IMR-90 (cell line): ENCODE measurements around the gene PET100. TPM values are rescaled to one million over a fixed set of nuclear protein-coding genes. Genes with fewer than 3 reads are reported as not detected.

Experiments used
- ATAC-seq: fragments of 200-7000 bp; cut with Tn5 transposase; 2 replicates; pipeline ENCODE4 v1.9.1; 2020; ENCODE audit warnings: low read depth, mild to moderate bottlenecking, moderate library complexity
- BruUV-seq: library from RNA; stranded (reverse); fragments of 400-500 nt; replicated peaks from 2 replicates; lab custom pipeline; 2021; lab: Mats Ljungman, UMichigan
- CTCF ChIA-PET: fragments of 300-600 bp; formaldehyde crosslinking; extraction: SDS; loops from one replicate; lab custom pipeline; 2021; ENCODE audit warnings: antibody characterized with exemption; lab: Yijun Ruan, JAX
- POLR2A ChIA-PET: fragments of 300-600 bp; sonication (Branson Sonifier 250); formaldehyde crosslinking; loops from one replicate; lab custom pipeline; 2022; ENCODE audit warnings: antibody characterized with exemption; ENCODE audit not compliant: unreplicated experiment; lab: Charles Lee
- DNase-seq: peaks from one replicate; pipeline ENCODE4 v3.0.0; 2013
- H2AFZ ChIP-seq: replicated peaks from 2 replicates; pipeline ENCODE3; 2013; ENCODE audit warnings: low read length, mild to moderate bottlenecking; ENCODE audit not compliant: poor library complexity
- H2AK5ac ChIP-seq: 2 replicates; pipeline ENCODE4 v1.6.1; 2013; ENCODE audit warnings: low read depth, low read length, inconsistent platforms
- H2AK9ac ChIP-seq: replicated peaks from 2 replicates; pipeline ENCODE3; 2013; ENCODE audit warnings: mild to moderate bottlenecking, low read depth, low read length, moderate library complexity; ENCODE audit not compliant: poor library complexity
- H2BK120ac ChIP-seq: 2 replicates; pipeline ENCODE4 v1.6.1; 2013; ENCODE audit warnings: low read depth, low read length, inconsistent platforms
- H2BK15ac ChIP-seq: 3 replicates; pipeline ENCODE4 v1.6.1; 2013; ENCODE audit warnings: low read depth, low read length, inconsistent platforms
- H2BK20ac ChIP-seq: 2 replicates; pipeline ENCODE4 v1.6.1; 2013; ENCODE audit warnings: low read depth, mild to moderate bottlenecking, inconsistent platforms, low read length, moderate library complexity
- H2BK5ac ChIP-seq: 2 replicates; pipeline ENCODE4 v1.6.1; 2013; ENCODE audit warnings: mild to moderate bottlenecking, low read depth, low read length, inconsistent platforms; ENCODE audit not compliant: poor library complexity, severe bottlenecking
- H3K14ac ChIP-seq: replicated peaks from 2 replicates; pipeline ENCODE4 v1.6.1; 2013; ENCODE audit warnings: low read depth, low read length, inconsistent platforms
- H3K18ac ChIP-seq: 2 replicates; pipeline ENCODE4 v1.6.1; 2013; ENCODE audit warnings: low read depth, low read length, control low read depth
- H3K23ac ChIP-seq: 2 replicates; pipeline ENCODE4 v1.6.1; 2013; ENCODE audit warnings: low read depth, low read length, inconsistent platforms
- H3K27ac ChIP-seq: 2 replicates; pipeline ENCODE4 v1.5.1; 2013; ENCODE audit warnings: mild to moderate bottlenecking, control low read depth, low read length; ENCODE audit not compliant: insufficient read depth
- H3K27me3 ChIP-seq: 2 replicates; pipeline ENCODE4 v1.6.1; 2013; ENCODE audit warnings: low read length; ENCODE audit not compliant: control insufficient read depth, insufficient read depth
- H3K36me3 ChIP-seq: 2 replicates; pipeline ENCODE4 v1.6.1; 2013; ENCODE audit warnings: low read length, mixed read lengths; ENCODE audit not compliant: control insufficient read depth, insufficient read depth
- H3K4ac ChIP-seq: 2 replicates; pipeline ENCODE4 v1.6.1; 2013; ENCODE audit warnings: low read depth, low read length, inconsistent platforms
- H3K4me1 ChIP-seq: 2 replicates; pipeline ENCODE4 v1.6.1; 2013; ENCODE audit warnings: low read length, mixed read lengths; ENCODE audit not compliant: control insufficient read depth, insufficient read depth
- H3K4me2 ChIP-seq: 2 replicates; pipeline ENCODE4 v1.6.1; 2013; ENCODE audit warnings: low read depth, mild to moderate bottlenecking, control low read depth, low read length, moderate library complexity
- H3K4me3 ChIP-seq: 2 replicates; pipeline ENCODE4 v1.5.1; 2013; ENCODE audit warnings: low read depth, mild to moderate bottlenecking, control low read depth, low read length, moderate library complexity; ENCODE audit not compliant: insufficient read depth
- H3K56ac ChIP-seq: 2 replicates; pipeline ENCODE4 v1.6.1; 2013; ENCODE audit warnings: low read length, inconsistent platforms; ENCODE audit not compliant: insufficient read depth; ENCODE audit errors: extremely low read depth
- H3K79me1 ChIP-seq, 2 experiments: 2 replicates each; pipeline ENCODE4 v1.6.1; 2013; ENCODE audit warnings: low read length in 2 of 2, inconsistent platforms in 1 of 2, low read depth in 1 of 2
- H3K9ac ChIP-seq: 2 replicates; pipeline ENCODE4 v1.6.1; 2013; ENCODE audit warnings: low read depth, low read length, control low read depth
- H3K9me1 ChIP-seq: 2 replicates; pipeline ENCODE4 v1.6.1; 2013; ENCODE audit warnings: low read length, inconsistent platforms; ENCODE audit not compliant: insufficient read depth
- H3K9me3 ChIP-seq: 2 replicates; pipeline ENCODE4 v1.6.1; 2013; ENCODE audit warnings: low read length; ENCODE audit not compliant: control insufficient read depth, insufficient read depth
- H4K20me1 ChIP-seq: 2 replicates; pipeline ENCODE4 v1.6.1; 2013; ENCODE audit warnings: low read length, inconsistent platforms; ENCODE audit not compliant: insufficient read depth
- H4K5ac ChIP-seq: 2 replicates; pipeline ENCODE4 v1.6.1; 2013; ENCODE audit warnings: mild to moderate bottlenecking, low read depth, low read length, control low read depth
- H4K8ac ChIP-seq, 2 experiments: 2 replicates each; pipeline ENCODE4 v1.6.1; 2013; ENCODE audit warnings: low read depth in 2 of 2, low read length in 2 of 2, control low read depth in 1 of 2, inconsistent platforms in 1 of 2
- H4K91ac ChIP-seq: 2 replicates; pipeline ENCODE4 v1.6.1; 2013; ENCODE audit warnings: low read depth, low read length, inconsistent platforms; ENCODE audit not compliant: insufficient read depth
- CEBPB ChIP-seq: IDR thresholded peaks from 2 replicates; pipeline ENCODE4 v1.6.1; 2012; ENCODE audit warnings: low read depth, low read length, improper control_type of control experiment
- ELK1 ChIP-seq: fragments of 150-350 bp; IDR thresholded peaks from 2 replicates; pipeline ENCODE4 v1.6.1; 2016; ENCODE audit warnings: low read depth, mild to moderate bottlenecking, low read length, moderate library complexity, borderline replicate concordance
- MAFK ChIP-seq: IDR thresholded peaks from 2 replicates; pipeline ENCODE4 v1.6.1; 2012; ENCODE audit warnings: low read depth, low read length, improper control_type of control experiment
- MAZ ChIP-seq: IDR thresholded peaks from 2 replicates; pipeline ENCODE4 v1.6.1; 2012; ENCODE audit warnings: low read depth, mild to moderate bottlenecking, low read length, improper control_type of control experiment, moderate library complexity, borderline replicate concordance
- MXI1 ChIP-seq: IDR thresholded peaks from 2 replicates; pipeline ENCODE4 v1.6.1; 2012; ENCODE audit warnings: low read depth, mild to moderate bottlenecking, low read length, moderate library complexity, borderline replicate concordance
- NFE2L2 ChIP-seq: fragments of 150-350 bp; IDR thresholded peaks from 2 replicates; pipeline ENCODE4 v1.6.1; 2016; ENCODE audit warnings: low read depth, mild to moderate bottlenecking, low read length
- POLR2A ChIP-seq: IDR thresholded peaks from 2 replicates; pipeline ENCODE4 v1.6.1; 2012; ENCODE audit warnings: mild to moderate bottlenecking, low read depth, low read length
- RAD21 ChIP-seq: IDR thresholded peaks from 2 replicates; pipeline ENCODE4 v1.6.1; 2012; ENCODE audit warnings: low read length, improper control_type of control experiment
- RCOR1 ChIP-seq: IDR thresholded peaks from 2 replicates; pipeline ENCODE4 v1.6.1; 2012; ENCODE audit warnings: mild to moderate bottlenecking, low read length, improper control_type of control experiment; ENCODE audit not compliant: insufficient replicate concordance
- RFX5 ChIP-seq: IDR thresholded peaks from 2 replicates; pipeline ENCODE4 v1.8.0; 2012; ENCODE audit warnings: low read depth, mild to moderate bottlenecking, low read length, moderate library complexity
- SMC3 ChIP-seq: fragments of 150-350 bp; IDR thresholded peaks from 2 replicates; pipeline ENCODE4 v1.6.1; 2016; ENCODE audit warnings: low read depth, mild to moderate bottlenecking, antibody characterized with exemption, low read length, moderate library complexity
- WGBS, 2 experiments: methylation state at CpG; one replicate each; pipeline versions ENCODE4 v1.1.5 to v1.1.7; 2013; ENCODE audit warnings: missing lambda C conversion rate in 2 of 2; ENCODE audit not compliant: insufficient read length in 1 of 2; ENCODE audit errors: extremely low coverage in 2 of 2; 5-methylcytosine and 5-hydroxymethylcytosine counted together
- dilution Hi-C: fragments of 300-500 bp; cut with HindIII; formaldehyde crosslinking; loops from one replicate; pipeline ENCODE4 v1.14.3; 2018; ENCODE audit warnings: low sequenced_read_pairs; ENCODE audit not compliant: unreplicated experiment
- in situ Hi-C: fragments of 300-500 bp; cut with MboI; formaldehyde crosslinking; loops from 3 replicates; pipeline ENCODE4 v1.14.3; 2019; ENCODE audit warnings: low sequenced_read_pairs, inconsistent platforms, mixed read lengths
- intact Hi-C: fragments of 100-400 bp; cut with micrococcal nuclease; formaldehyde crosslinking; loops from 2 replicates; pipeline ENCODE4 v1.10.0; 2022
- polyA plus RNA-seq, 3 experiments: library from polyadenylated mRNA; depleted of rRNA; stranded (reverse); fragments of >200 nt; gene quantifications; 2 replicates each; pipeline ENCODE4 v1.2.3, GENCODE V29; 2012; ENCODE audit warnings: low replicate concordance in 1 of 3
- total RNA-seq: library from RNA; depleted of rRNA; stranded (reverse); fragments of >200 nt; gene quantifications from 2 replicates; pipeline ENCODE4 v1.2.3, GENCODE V29; 2012

Gene PET100
- total and polyA plus RNA-seq, 2 of the 4 experiments (the other 2 are of a cell fraction) = 1.4 to 31.4 TPM

GRCh38 chr19:7662657-7663056, 33.1 kb downstream of the PET100 start:
- in situ Hi-C loops = no loop called here
- Histone ChIP-seq H2BK15ac (no peak overlapping the region), H3K4me2 (no peak overlapping the region), H3K56ac (no peak overlapping the region), H3K9me1 (no peaks in the 10 kb centered on the region), H3K27ac (no peak overlapping the region), H3K23ac (no peak overlapping the region), H4K5ac (no peak overlapping the region), H3K4me3 (no peak overlapping the region), H3K4ac (no peak overlapping the region), H3K79me1 (no peaks in the 10 kb centered on the region), H2AK5ac (no peak overlapping the region), H3K14ac (no peak overlapping the region), H4K8ac (no peak overlapping the region), H4K20me1 (no peaks in the 10 kb centered on the region), H4K91ac (no peak overlapping the region), H3K36me3 (no peaks in the 10 kb centered on the region), H3K18ac (no peak overlapping the region), H3K4me1 (no peaks in the 10 kb centered on the region), H3K9me3 (no peaks in the 10 kb centered on the region), H3K27me3 (peaks cover 9% of the 10 kb centered on the region), H2BK20ac (no peak overlapping the region), H2BK120ac (no peak overlapping the region), H2AFZ (no peak overlapping the region), H2AK9ac (no peak overlapping the region), H2BK5ac (no peak overlapping the region), H3K9ac (no peak overlapping the region)
- POLR2A ChIA-PET = no interaction called here
- no peak for TF ChIP-seq RAD21
- TF ChIP-seq MAFK = no peak
- TF ChIP-seq RFX5 = no peak
- no peak for TF ChIP-seq MXI1
- no peak for TF ChIP-seq ELK1
- TF ChIP-seq SMC3 = no peak
- TF ChIP-seq CEBPB = no peak
- no peak for TF ChIP-seq NFE2L2
- no peak for TF ChIP-seq POLR2A
- no peak for TF ChIP-seq MAZ
- TF ChIP-seq RCOR1 = no peak
- CTCF ChIA-PET = no interaction called here
- intact Hi-C loops = no loop called here
- dilution Hi-C loops = no loop called here
- ATAC-seq (no peak), DNase-seq (no peak)
- BruUV-seq = no TSS peak
- 87% methylated on average over 7 of the region's 14 CpGs; no CpG with 5 or more reads in 1 of the 2 experiments for WGBS, 2 experiments
